PC-9 (cell line): ENCODE results near the gene LAMA3. TPM values are rescaled to one million over a fixed set of nuclear protein-coding genes. Genes with fewer than 3 reads are reported as not detected.

Experiments used
- BruUV-seq: library from RNA; stranded (reverse); fragments of 400-500 nt; replicated peaks from 2 replicates; lab custom pipeline; 2021; lab: Mats Ljungman, UMichigan
- CTCF ChIA-PET: fragments of 300-600 bp; sonication (Branson Sonifier 250); formaldehyde crosslinking; loops from one replicate; lab custom pipeline; 2022; ENCODE audit warnings: antibody characterized with exemption; lab: Charles Lee
- POLR2A ChIA-PET: fragments of 300-600 bp; sonication (Branson Sonifier 250); formaldehyde crosslinking; loops from one replicate; lab custom pipeline; 2022; ENCODE audit warnings: antibody characterized with exemption; ENCODE audit not compliant: unreplicated experiment; lab: Charles Lee
- DNase-seq, 2 experiments: peaks; one replicate each; pipeline versions ENCODE4 v3.0.0 to v3.0.0-alpha.2; 2015 to 2022; ENCODE audit warnings: mixed read lengths in 1 of 2
- H2AFZ ChIP-seq: fragments of 200-600 bp; sonication (generic); 2 replicates; pipeline ENCODE4 v1.8.1; 2017; ENCODE audit warnings: antibody characterized with exemption
- H3F3A ChIP-seq: fragments of 200-600 bp; sonication (generic); 2 replicates; pipeline ENCODE4 v1.8.1; 2017; ENCODE audit warnings: antibody characterized with exemption, mild to moderate bottlenecking, low read depth; ENCODE audit not compliant: insufficient read depth
- H3K27ac ChIP-seq: fragments of 200-600 bp; sonication (generic); 2 replicates; pipeline ENCODE4 v1.6.1; 2016; ENCODE audit warnings: mixed run types
- H3K27me3 ChIP-seq: fragments of 200-600 bp; sonication (generic); 2 replicates; pipeline ENCODE4 v1.6.1; 2016; ENCODE audit warnings: low read depth, mixed run types; ENCODE audit not compliant: insufficient read depth
- H3K36me3 ChIP-seq: fragments of 200-600 bp; sonication (generic); 2 replicates; pipeline ENCODE4 v1.6.1; 2016; ENCODE audit warnings: low read depth, mixed run types
- H3K4me1 ChIP-seq: fragments of 200-600 bp; sonication (generic); replicated peaks from 2 replicates; pipeline ENCODE4 v1.6.1; 2016; ENCODE audit warnings: mixed run types; ENCODE audit not compliant: insufficient read depth
- H3K4me2 ChIP-seq: fragments of 200-600 bp; sonication (generic); 2 replicates; pipeline ENCODE4 v1.6.1; 2017; ENCODE audit warnings: mixed run types
- H3K4me3 ChIP-seq: fragments of 200-600 bp; sonication (generic); 2 replicates; pipeline ENCODE4 v1.6.1; 2016; ENCODE audit warnings: mixed run types
- H3K79me2 ChIP-seq: fragments of 200-600 bp; sonication (generic); 2 replicates; pipeline ENCODE4 v1.6.1; 2017; ENCODE audit warnings: low read depth, mixed run types
- H3K9me2 ChIP-seq: fragments of 200-600 bp; sonication (generic); 2 replicates; pipeline ENCODE4 v1.8.1; 2017; ENCODE audit warnings: mild to moderate bottlenecking; ENCODE audit not compliant: insufficient read depth
- H3K9me3 ChIP-seq: fragments of 200-600 bp; sonication (generic); 2 replicates; pipeline ENCODE4 v1.8.1; 2016; ENCODE audit warnings: low read depth; ENCODE audit not compliant: insufficient read depth
- H4K20me1 ChIP-seq: fragments of 200-600 bp; sonication (generic); 2 replicates; pipeline ENCODE4 v1.8.1; 2017; ENCODE audit not compliant: insufficient read depth
- EZH2 ChIP-seq: fragments of 200-600 bp; sonication (generic); IDR thresholded peaks from 2 replicates; pipeline ENCODE4 v1.8.0; 2017; ENCODE audit warnings: antibody characterized with exemption, low read depth
- intact Hi-C: fragments of 100-400 bp; cut with micrococcal nuclease; formaldehyde crosslinking; loops from one replicate; pipeline ENCODE4 v1.10.0; 2022; ENCODE audit not compliant: unreplicated experiment
- total RNA-seq: library from RNA; stranded (reverse); gene quantifications from 2 replicates; pipeline ENCODE4 v1.2.3, GENCODE V29; 2021
- TF ChIP-seq, protein P1 (sequence below): fragments of 200-600 bp; sonication (generic); conservative IDR thresholded peaks from 2 replicates; pipeline ENCODE4 v1.6.1; 2017; ENCODE audit warnings: mixed run types, antibody characterized with exemption, mild to moderate bottlenecking, moderate library complexity

The LAMA3 gene
- total RNA-seq, 1 experiment from 2014 or later = 44.4 TPM

- no peak overlapping the region for H3K4me3 ChIP-seq
- CTCF ChIA-PET = no interaction called here
- H4K20me1 ChIP-seq = no peaks in the 10 kb centered on the region
- H3K9me2 ChIP-seq = no peaks in the 10 kb centered on the region
- H3F3A ChIP-seq = no peaks in the 10 kb centered on the region; the same call in 1 of the 2 replicates
- no peak overlapping the region for H3K4me2 ChIP-seq
- POLR2A ChIA-PET = no interaction called here
- no TSS peak for BruUV-seq
- H3K79me2 ChIP-seq = no peaks in the 10 kb centered on the region
- intact Hi-C loops = no loop called here
- H3K9me3 ChIP-seq = no peaks in the 10 kb centered on the region
- TF ChIP-seq, protein P1, sequence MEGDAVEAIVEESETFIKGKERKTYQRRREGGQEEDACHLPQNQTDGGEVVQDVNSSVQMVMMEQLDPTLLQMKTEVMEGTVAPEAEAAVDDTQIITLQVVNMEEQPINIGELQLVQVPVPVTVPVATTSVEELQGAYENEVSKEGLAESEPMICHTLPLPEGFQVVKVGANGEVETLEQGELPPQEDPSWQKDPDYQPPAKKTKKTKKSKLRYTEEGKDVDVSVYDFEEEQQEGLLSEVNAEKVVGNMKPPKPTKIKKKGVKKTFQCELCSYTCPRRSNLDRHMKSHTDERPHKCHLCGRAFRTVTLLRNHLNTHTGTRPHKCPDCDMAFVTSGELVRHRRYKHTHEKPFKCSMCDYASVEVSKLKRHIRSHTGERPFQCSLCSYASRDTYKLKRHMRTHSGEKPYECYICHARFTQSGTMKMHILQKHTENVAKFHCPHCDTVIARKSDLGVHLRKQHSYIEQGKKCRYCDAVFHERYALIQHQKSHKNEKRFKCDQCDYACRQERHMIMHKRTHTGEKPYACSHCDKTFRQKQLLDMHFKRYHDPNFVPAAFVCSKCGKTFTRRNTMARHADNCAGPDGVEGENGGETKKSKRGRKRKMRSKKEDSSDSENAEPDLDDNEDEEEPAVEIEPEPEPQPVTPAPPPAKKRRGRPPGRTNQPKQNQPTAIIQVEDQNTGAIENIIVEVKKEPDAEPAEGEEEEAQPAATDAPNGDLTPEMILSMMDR = no peak
- no peak for TF ChIP-seq EZH2
- no peaks in the 10 kb centered on the region for H3K36me3 ChIP-seq
- H2AFZ ChIP-seq = no peak overlapping the region
- H3K27ac ChIP-seq = no peak overlapping the region
- DNase-seq = no peak
- peaks cover 7% of the 10 kb centered on the region for H3K4me1 ChIP-seq
- H3K27me3 ChIP-seq = no peaks in the 10 kb centered on the region
Measured at GRCh38 chr18:23833714-23834113, 144.5 kb downstream of the LAMA3 start.

DNA sequence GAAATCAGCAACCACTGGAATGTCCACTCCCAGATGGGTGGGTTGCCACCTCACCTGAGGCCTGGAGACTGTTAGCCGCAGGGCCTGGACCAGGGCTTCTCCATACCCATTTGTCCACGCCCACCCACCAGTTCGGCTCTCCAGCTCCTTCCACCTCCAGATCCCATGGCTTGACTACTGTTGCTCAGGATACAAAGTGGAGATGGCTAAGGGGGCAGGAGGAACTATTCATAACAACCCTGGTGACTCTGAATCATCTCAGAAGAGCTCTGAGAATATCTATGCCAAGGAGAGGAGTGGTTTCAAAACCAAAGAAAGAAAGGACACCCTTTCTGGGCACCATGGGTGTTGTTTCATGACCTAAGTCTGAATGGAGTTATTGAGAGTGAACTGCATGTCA, 145.8 kb downstream of the LAMA3 start:
- BruUV-seq = no TSS peak
- peak in 1 of 2 experiments; percentile 28 for DNase-seq
- no peak for TF ChIP-seq EZH2
- TF ChIP-seq, protein P1 = no peak
- no peaks in the 10 kb centered on the region for H3K4me1 ChIP-seq
- no peaks in the 10 kb centered on the region for H3K27me3 ChIP-seq
- H3K36me3 ChIP-seq = no peaks in the 10 kb centered on the region
- CTCF ChIA-PET = no interaction called here
- H3K79me2 ChIP-seq = no peaks in the 10 kb centered on the region
- no peaks in the 10 kb centered on the region for H3K9me3 ChIP-seq
- H2AFZ ChIP-seq = no peak overlapping the region
- H3K27ac ChIP-seq = no peak overlapping the region
- no peak overlapping the region for H3K4me2 ChIP-seq
- no peaks in the 10 kb centered on the region for H3K9me2 ChIP-seq
- intact Hi-C loops = no loop called here
- H3F3A ChIP-seq = no peaks in the 10 kb centered on the region
- no peak overlapping the region for H3K4me3 ChIP-seq
- POLR2A ChIA-PET = no interaction called here
- no peaks in the 10 kb centered on the region for H4K20me1 ChIP-seq

- Histone ChIP-seq H3K4me1 (no peaks in the 10 kb centered on the region), H3K79me2 (no peaks in the 10 kb centered on the region), H3K27me3 (no peaks in the 10 kb centered on the region), H3K9me2 (no peaks in the 10 kb centered on the region), H2AFZ (no peak overlapping the region), H3K9me3 (no peaks in the 10 kb centered on the region), H4K20me1 (no peaks in the 10 kb centered on the region), H3K4me2 (no peak overlapping the region), H3F3A (no peaks in the 10 kb centered on the region), H3K4me3 (no peak overlapping the region), H3K27ac (no peak overlapping the region), H3K36me3 (no peaks in the 10 kb centered on the region)
- TF ChIP-seq EZH2 = no peak
- TF ChIP-seq, protein P1 = no peak
- ChIA-PET CTCF (no interaction called here), POLR2A (no interaction called here)
- intact Hi-C loops = no loop called here
- BruUV-seq = TSS peak; percentile 32
- no peak for DNase-seq
Measured at GRCh38 chr18:23835506-23835905, 146.3 kb downstream of the LAMA3 start.
